NCI-H2171 treated with DMSO at 0.1 percent for 48 hours (cell line): ENCODE data around the gene PPFIBP2.

ENCODE experiments used
- DNase-seq: peaks from one replicate; lab custom pipeline; 2025; lab: John Stamatoyannopoulos, UW

PPFIBP2 gene

DNA sequence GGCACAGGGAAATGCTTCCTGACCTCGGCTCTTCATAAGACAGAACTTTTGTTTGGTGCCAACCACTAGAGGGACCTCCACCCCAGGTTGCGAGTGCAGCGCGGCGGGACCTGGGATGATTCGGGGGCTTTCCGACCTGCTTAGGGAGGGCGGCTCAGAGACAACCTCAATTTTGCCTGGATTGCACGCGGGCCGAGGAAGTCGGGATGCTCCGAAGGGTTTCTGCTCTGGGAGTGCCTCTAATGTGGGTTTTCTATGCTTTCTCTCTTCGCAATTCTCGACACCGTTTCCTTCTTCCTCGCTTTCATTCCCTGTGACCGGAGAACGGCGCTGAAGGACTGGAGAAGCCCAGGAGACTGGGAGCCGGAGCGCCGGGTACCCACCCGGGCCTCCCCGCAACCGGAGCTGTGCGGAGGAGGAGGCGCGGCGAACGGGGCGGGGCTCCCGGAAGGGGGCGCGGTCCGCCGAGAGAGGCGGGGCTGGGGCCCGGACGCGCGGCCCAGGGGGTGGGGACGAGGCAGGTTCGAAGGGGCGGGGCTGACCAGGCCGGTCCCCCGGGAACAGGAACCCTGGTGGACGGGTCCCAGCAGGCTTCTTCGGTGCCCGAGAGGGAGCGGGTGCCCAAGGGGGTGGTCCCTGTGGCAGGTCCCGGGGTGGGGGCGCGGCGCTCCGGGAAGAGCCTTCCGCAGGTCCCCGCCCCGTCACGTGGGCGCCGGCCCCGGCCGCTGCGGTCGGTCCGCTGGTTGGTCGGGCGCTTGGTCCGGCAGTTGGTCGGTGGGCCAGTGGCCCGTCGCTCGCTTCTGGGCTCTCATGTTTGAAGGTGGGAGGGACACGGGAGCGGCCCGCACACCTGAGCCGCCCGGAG, at the start of gene PPFIBP2:
PPFIBP2 (plus strand) TSS at position 766 of the 865 bp plus-strand sequence. CDS start 35,477 bp downstream, outside the sequence.
- peak; percentile 61 for DNase-seq

DNA sequence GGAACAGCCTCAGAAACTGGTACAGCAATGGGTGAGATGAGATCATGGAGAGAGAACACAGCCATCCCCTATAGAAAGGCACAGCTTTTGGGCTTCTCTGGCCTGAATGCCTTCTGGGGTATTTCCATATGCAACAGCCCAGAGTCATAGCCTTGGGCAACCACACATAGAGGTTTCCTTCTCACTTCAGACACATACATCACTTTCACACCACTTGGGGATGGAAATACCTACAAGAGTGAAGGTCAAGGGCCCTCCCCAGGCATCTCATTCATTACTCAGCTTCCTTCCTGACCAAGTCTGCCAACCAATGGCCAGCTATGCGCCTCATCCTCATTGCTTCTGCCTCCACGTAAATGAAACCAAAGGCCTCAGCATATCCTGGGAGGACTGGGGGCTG, 46.1 kb upstream of the PPFIBP2 start:
- DNase-seq = no peak

DNA sequence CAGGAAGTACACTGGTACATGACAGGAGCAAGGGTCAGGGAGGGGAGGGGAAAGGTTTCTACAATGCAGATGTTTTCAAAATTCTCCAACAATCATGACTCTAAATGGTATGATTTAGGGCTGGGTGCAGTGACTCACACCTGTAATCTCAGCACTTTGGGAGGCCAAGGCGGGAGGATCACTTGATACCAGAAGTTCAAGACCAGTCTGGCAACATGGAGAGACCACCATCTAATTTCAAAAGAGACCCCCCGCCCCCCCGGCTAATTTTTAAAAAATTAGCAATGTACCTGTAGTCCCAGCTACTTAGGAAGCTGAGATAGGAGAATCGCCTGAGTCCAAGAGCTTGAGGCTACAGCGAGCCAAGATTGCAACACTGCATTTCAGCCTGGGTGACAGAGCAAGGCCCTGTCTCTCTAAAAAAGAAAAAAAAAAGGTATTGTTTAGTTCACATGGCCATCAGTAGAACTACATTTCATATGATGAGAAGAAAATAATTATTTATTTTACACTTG, 44.4 kb upstream of the PPFIBP2 start:
- DNase-seq = no peak

DNA sequence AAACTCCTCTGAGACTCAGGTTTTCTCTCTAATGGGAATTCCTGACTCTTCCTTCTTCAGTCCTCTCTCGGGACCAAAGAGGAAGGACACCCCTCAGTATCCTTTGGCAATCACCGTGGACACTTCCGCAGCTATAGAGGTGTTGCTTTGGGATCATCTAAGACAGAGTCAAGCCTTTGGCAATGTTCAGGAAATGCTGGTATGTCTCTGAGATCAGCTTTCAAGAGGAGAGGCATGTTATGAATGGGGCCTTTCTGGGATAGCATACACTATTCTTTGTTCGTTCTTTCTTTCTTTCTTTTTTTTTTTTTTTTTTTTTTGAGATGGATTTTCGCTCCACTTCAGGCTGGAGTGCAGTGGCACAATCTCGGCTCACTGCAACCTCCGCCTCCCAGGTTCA, 42.7 kb upstream of the PPFIBP2 start:
- no peak for DNase-seq

DNA sequence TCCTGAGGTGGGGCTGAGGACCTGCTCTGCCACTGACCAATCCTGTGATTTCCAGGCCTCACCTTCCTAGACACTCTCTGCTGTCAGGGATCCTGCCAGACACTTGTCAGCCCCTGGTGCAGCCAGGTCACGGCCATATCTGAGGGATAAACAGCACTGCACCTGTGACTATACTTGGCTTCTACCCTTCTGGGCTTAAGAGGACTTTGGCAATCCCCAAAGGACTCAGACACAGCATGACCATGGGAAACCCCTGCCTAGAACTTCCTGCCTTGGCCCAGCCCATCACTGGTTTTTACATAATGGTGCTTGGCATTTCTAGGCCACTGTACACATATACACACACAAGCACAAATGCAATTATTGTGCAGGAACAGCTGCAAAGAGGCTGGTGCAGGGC, 40.1 kb upstream of the PPFIBP2 start:
- DNase-seq = no peak

DNA sequence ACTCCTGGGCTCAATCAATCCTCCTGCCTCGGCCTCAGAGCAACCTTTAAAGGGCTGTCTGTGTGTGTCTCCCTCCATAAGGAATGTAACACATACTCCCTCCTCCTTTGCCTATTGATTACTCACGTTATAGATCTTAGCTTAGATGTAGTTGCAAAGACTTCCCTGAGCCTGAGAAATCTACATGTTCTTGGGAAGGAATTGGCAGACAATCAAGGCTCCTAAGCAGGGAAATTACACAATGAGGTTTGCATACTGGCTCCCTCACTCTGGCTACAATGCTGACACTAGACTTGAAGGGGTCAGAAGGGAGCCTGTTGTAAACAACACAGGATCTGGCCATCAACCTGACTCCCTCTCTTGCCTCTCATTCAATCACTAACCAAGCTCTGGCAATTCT, 33.7 kb upstream of the PPFIBP2 start:
- no peak for DNase-seq

DNA sequence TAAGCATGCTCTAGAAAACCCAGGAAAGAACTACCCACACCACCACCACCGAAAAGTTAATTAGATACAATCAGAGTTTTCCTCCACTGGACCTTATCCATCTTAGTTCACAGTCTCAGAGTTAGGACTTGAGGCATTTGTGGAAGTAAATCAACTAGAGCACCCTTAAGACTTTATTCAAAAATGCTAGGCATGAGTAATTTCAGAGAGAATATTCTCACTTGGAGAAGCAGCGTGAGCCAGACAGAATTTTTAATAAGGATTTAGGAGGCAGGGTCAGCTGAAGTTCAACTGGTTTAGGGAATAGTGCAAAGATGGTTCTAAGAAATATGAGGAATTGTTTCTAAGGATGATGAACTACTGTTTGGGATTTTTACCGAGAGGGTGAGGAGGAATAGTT, 29.7 kb upstream of the PPFIBP2 start:
- no peak for DNase-seq

DNA sequence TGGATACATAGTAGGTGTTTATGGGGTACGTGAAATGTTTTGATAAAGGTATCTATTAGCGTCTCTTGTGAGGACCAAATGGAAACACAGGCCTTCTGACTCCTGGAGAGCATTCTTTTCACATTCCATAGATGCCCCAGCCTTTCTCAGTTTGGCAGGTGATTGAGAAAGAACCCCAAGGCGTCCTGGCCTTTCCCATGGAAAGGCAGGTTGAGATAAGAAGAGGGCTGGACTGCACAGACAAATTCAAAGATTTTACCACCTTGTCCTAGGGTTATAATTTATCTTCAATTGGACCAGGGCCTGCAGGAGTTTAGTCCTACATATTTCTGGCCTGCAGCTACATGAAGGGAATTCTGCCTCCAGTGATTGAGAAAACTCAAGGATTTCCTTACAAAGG, 29.2 kb upstream of the PPFIBP2 start:
- no peak for DNase-seq

DNA sequence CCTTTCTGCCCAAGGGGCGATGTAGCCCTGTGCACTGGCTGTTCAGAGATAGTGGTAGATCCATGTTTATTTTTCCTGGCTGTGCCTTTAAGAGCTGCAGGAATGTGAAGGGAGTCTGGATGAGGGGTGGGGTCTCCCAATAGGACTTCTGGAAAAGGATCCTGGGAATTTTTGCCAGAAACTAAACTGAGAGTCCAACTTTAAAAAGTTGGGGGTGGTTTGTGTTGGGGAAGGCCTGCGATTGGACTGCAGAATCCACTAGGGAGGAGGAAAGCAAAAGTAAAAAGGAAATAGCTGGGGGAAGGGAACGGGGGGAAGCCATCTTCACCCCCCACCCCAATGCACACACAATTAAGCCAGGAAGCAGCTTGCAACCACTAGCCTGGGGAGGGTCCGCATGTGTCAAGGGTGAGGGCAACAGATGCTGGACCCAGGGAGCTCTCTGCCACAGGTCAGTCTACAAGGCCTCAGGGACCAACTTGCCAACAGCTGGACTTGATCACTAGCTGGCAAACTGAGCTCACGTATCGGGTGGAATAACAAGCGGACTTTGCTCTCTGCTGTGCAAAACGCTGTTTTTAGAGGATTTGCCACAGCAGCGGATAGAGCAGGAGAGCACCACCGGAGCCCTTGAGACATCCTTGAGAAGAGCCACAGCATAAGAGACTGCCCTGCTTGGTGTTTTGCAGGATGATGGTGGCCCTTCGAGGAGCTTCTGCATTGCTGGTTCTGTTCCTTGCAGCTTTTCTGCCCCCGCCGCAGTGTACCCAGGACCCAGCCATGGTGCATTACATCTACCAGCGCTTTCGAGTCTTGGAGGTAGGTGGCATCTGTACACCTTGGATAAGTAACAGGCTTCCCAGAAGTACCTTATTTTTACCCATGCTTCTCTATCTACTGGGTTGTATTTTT, 28.4 kb upstream of the PPFIBP2 start, which contains the start of gene OLFML1:
OLFML1 (plus strand) TSS at position 321 of the 912 bp plus-strand sequence; CDS start at position 691, 370 bp downstream.
- DNase-seq = no peak

DNA sequence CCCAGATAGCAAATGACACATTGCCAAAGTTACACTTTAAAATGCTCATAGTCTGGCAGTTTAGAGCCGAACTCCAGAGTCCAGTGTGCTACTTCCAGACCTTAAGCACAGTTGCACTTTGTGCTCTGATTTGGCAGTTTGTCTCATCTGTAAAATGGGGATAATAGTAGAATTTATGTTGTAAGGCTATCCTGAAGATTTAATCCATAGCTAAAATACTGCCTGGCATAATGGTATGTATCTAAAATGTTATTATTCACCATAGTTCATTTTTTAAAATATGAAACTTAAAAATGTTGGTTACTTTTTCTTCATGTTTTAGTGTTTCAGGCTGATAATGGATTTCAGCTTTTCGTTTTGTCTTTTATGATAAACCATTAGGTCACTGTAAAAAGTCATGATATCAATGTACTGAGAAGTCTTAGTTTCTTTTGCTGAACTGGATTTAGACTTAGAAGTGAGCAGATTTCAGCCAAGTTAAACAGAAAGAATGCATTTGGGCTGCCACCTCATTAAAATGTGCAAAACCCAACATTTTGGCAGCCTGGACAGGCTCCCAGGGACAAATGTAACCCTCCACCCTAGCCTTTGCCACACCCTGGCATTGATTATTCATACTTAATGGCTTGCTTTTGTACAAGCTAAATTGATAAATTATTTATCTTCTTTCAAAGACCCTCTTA, 27.6 kb upstream of the PPFIBP2 start:
- DNase-seq = no peak

DNA sequence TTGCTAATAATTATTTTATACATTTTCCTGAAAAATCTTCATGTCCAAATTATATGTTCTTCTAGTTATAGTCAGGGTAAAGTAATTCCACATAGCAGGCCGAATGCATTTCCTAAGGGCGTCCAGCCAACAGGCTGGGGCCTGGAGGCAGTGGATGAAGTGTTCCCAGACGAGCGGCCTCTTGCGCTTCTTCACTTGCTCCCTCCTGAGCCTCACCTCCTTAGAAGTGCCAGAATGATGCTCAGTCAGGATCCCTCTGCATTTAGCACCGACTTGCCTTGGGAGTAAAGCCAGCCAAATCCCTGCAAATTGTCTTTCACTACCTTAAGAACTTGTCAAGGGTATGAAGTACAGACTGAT, 27.0 kb upstream of the PPFIBP2 start:
- no peak for DNase-seq

DNA sequence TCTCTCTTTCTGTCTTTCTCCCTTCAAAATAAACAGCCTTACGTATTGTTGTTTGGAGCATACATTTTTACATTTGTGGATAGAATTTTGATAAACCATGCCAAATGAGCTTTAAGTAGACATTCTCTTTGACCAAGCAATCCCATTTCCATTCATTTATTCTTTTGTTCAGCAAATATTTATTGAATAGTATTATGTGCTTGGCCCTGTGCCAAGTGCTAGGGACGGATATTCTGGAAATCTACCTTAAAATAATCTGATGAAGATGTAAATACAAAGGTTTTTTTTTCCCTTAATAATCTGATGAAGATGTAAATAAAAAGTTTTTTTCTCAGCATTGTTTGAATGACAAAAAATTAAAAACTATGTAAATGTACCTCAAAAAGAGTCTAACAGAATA, 26.4 kb upstream of the PPFIBP2 start:
- DNase-seq = no peak

DNA sequence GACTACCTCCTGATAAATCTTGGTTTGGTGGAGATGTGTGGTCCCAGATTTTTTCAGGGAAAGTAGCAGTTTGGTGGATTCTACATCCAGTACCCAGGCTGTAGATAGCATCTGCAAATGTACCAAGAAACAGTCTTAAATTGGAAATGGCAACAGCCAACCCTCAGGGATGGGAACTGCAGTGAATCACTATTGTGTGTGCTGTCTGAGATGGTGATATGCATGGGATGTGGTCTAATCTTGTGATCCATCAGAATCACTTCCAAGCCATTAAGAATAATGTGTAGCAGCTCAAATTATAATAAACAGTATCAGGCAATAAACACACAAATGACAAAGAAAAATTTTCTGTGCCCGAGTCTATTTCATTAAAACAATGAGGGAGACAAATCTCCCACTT, 25.1 kb upstream of the PPFIBP2 start:
- DNase-seq = no peak

DNA sequence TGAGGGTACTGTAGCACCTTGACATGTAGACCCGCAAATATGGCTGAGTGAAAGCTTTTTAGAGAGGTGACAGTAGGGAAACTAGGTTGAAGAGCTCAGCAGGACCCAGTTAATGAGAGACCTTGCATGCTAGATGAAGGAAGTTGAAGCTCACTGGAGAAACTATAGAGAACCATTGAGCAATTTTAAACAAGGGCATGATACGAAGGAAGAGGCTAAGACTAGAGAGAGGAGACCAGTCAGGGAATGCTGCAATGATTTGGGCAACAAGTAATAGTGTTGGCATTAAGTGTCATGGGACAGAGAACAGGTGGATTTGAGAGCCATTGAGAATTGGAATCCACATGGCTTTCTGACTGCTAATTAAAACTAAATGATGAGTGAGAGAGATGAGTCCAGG, 24.4 kb upstream of the PPFIBP2 start:
- no peak for DNase-seq

DNA sequence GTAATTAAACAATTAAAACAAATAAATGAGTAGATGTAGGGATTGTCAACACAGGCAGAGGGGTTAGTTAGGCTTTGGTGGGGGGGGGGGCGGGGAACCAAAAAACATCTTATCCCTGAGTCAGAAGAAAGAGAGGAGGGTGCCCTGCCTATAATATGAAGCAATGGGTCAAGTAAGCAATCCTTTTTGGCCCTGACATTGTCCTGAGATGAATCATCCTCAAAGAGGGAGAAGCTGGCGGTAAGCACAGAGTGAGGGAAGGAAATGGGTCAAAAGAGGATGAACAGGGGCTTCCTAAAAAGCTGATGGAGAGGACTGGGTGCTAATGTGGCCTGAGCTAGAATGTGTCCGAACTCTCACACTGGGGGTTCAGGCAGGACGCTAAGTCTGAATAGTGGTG, 23.7 kb upstream of the PPFIBP2 start:
- DNase-seq = no peak

DNA sequence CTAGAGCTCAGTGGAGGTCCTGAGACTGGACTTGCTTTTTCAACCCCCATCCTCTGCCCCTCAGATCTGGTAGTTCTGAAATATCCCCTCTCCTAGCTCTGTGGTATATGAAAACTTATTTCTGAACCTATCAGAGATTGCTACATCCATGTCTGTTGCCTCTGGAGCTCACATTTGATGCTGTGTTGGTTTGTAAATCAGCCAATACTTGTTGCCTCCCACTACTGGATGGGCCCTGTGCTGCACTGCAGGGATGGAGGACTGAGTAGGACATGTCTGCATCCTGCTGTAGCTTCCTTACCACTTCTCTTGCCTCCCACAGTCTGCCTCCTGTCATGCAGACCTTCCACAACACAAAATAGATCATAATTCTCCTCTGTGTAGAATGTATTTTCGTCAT, 23.3 kb upstream of the PPFIBP2 start:
- DNase-seq = no peak

DNA sequence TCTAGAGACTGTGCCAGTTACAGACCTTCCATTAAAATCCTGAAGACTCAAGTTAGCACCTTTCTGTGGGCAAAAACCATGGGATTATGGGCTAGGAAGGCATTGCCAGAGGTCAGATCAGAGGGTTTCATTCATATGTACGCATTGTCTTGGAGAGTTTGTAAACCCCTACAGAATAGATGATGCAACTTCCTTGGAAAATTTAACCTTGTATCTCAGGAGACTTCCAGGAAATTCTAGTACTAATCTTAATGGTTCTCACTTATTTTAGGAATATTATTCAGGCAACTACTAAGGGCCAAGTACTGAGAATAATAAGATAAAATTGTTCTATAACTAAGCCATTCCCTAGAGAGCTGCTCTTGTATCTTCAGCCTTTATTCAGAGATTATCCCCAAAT, 21.5 kb upstream of the PPFIBP2 start:
- DNase-seq = no peak

DNA sequence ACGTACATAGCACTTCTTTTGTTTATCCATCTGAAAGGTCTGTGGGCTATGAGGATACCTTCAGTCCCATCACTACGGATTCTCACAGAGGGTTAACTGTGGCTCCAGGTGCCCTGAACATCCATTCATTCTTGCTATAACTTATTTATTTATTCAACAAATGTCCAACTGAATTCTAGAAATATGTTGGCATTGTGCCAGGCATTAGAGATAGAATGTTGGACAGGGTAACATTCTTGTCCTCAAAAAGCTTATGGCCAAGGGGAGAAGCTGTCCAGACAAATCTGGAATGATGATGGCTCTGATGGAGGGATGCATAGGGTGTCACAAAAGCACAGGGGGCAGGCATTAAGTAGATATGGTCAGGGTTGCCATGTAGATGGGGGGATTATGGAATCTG, 20.1 kb upstream of the PPFIBP2 start:
- no peak for DNase-seq

DNA sequence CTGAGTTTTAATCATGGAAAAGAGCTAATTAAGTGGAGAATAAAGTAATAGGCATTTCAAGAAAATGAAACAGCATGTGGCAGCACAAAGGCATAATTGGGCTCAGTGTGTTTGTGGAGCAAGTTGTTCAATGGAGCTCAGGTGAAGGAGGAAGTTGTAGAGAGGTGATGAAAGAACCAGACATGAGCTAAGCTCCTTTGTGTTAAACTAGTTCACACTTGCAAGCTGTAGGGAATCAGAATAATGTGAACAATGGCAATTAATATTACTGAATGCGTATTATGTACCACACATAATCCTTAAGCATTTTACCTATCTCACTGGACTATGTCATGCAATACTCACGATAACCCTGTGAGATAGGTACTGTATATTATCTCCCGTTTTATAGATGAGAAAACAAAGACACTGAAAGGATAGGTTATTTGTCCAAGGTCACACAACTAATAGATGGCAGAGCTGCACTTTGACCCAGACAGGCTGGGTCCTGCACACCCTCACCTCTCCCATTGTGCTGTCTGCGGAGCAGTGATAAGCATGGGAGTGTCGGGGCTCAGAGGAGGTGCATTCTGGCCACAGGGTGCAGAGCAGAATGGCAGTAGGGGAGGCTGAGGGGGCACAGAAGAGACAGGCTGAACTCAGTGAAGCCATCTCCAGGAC, 19.6 kb upstream of the PPFIBP2 start:
- no peak for DNase-seq

DNA sequence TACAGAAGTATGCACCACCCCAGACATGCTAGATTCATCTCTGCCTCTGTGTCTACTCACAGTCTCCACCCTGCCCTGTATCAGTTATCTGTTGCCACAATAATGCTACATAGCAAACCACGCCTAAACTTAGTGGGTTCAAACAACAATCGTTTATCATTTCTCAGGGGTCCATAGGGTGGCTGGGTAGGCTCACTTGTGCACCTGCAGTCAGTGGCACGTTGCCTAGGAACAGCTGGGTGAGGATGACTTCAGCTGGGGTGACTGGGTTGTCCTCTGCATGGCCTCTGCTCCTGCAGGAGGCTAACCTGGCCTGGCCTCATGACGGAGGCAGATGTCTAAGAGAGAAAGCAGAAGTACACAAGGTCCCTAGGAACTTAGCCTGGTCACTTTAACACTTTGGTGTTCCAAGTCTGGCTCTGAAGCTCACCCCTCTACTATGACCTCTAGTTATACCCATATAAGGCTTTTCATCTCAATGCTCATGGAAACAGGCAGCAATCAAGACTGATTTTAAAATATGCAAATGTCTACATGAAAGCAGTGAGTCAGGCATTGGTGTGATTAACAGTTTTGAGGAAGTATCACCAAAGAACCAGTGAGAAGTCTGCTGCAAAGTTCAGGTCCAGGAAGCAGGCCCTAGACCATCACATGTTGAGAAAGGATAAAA, 17.8 kb upstream of the PPFIBP2 start:
- no peak for DNase-seq

DNA sequence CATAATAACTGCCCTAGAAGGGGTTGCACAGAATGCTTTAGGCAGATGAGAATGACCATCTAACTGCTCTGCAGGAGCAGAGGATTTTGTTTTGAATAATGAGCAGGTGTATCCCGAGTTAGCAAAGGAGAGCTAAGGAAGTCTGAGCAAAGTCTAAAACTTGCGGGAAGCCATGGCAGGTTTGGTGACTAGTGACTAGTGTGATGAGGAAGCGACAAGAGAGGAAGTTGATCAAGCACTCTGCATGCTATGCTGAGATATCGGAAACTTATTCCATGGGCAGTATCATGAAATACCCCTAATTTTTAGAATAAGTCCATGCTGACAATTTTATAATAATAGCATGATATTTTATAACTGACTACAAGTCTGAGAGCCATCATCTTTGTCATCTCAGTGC, 15.6 kb upstream of the PPFIBP2 start:
- DNase-seq = no peak
